IMR-90 (cell line): Measurements from ENCODE around the gene PTGES3L. TPM values are rescaled to one million over a fixed set of nuclear protein-coding genes. Genes with fewer than 3 reads are reported as not detected.

ENCODE experiments used
- ATAC-seq: fragments of 200-7000 bp; cut with Tn5 transposase; 2 replicates; pipeline ENCODE4 v1.9.1; 2020; ENCODE audit warnings: low read depth, mild to moderate bottlenecking, moderate library complexity
- BruUV-seq: library from RNA; stranded (reverse); fragments of 400-500 nt; replicated peaks from 2 replicates; lab custom pipeline; 2021; lab: Mats Ljungman, UMichigan
- CTCF ChIA-PET: fragments of 300-600 bp; formaldehyde crosslinking; extraction: SDS; loops from one replicate; lab custom pipeline; 2021; ENCODE audit warnings: antibody characterized with exemption; lab: Yijun Ruan, JAX
- POLR2A ChIA-PET: fragments of 300-600 bp; sonication (Branson Sonifier 250); formaldehyde crosslinking; loops from one replicate; lab custom pipeline; 2022; ENCODE audit warnings: antibody characterized with exemption; ENCODE audit not compliant: unreplicated experiment; lab: Charles Lee
- DNase-seq: peaks from one replicate; pipeline ENCODE4 v3.0.0; 2013
- H2AFZ ChIP-seq: replicated peaks from 2 replicates; pipeline ENCODE3; 2013; ENCODE audit warnings: low read length, mild to moderate bottlenecking; ENCODE audit not compliant: poor library complexity
- H2AK5ac ChIP-seq: 2 replicates; pipeline ENCODE4 v1.6.1; 2013; ENCODE audit warnings: low read depth, low read length, inconsistent platforms
- H2AK9ac ChIP-seq: replicated peaks from 2 replicates; pipeline ENCODE3; 2013; ENCODE audit warnings: mild to moderate bottlenecking, low read depth, low read length, moderate library complexity; ENCODE audit not compliant: poor library complexity
- H2BK120ac ChIP-seq: 2 replicates; pipeline ENCODE4 v1.6.1; 2013; ENCODE audit warnings: low read depth, low read length, inconsistent platforms
- H2BK15ac ChIP-seq: 3 replicates; pipeline ENCODE4 v1.6.1; 2013; ENCODE audit warnings: low read depth, low read length, inconsistent platforms
- H2BK20ac ChIP-seq: 2 replicates; pipeline ENCODE4 v1.6.1; 2013; ENCODE audit warnings: low read depth, mild to moderate bottlenecking, inconsistent platforms, low read length, moderate library complexity
- H2BK5ac ChIP-seq: 2 replicates; pipeline ENCODE4 v1.6.1; 2013; ENCODE audit warnings: mild to moderate bottlenecking, low read depth, low read length, inconsistent platforms; ENCODE audit not compliant: poor library complexity, severe bottlenecking
- H3K14ac ChIP-seq: replicated peaks from 2 replicates; pipeline ENCODE4 v1.6.1; 2013; ENCODE audit warnings: low read depth, low read length, inconsistent platforms
- H3K18ac ChIP-seq: 2 replicates; pipeline ENCODE4 v1.6.1; 2013; ENCODE audit warnings: low read depth, low read length, control low read depth
- H3K23ac ChIP-seq: 2 replicates; pipeline ENCODE4 v1.6.1; 2013; ENCODE audit warnings: low read depth, low read length, inconsistent platforms
- H3K27ac ChIP-seq: 2 replicates; pipeline ENCODE4 v1.5.1; 2013; ENCODE audit warnings: mild to moderate bottlenecking, control low read depth, low read length; ENCODE audit not compliant: insufficient read depth
- H3K27me3 ChIP-seq: 2 replicates; pipeline ENCODE4 v1.6.1; 2013; ENCODE audit warnings: low read length; ENCODE audit not compliant: control insufficient read depth, insufficient read depth
- H3K36me3 ChIP-seq: 2 replicates; pipeline ENCODE4 v1.6.1; 2013; ENCODE audit warnings: low read length, mixed read lengths; ENCODE audit not compliant: control insufficient read depth, insufficient read depth
- H3K4ac ChIP-seq: 2 replicates; pipeline ENCODE4 v1.6.1; 2013; ENCODE audit warnings: low read depth, low read length, inconsistent platforms
- H3K4me1 ChIP-seq: 2 replicates; pipeline ENCODE4 v1.6.1; 2013; ENCODE audit warnings: low read length, mixed read lengths; ENCODE audit not compliant: control insufficient read depth, insufficient read depth
- H3K4me2 ChIP-seq: 2 replicates; pipeline ENCODE4 v1.6.1; 2013; ENCODE audit warnings: low read depth, mild to moderate bottlenecking, control low read depth, low read length, moderate library complexity
- H3K4me3 ChIP-seq: 2 replicates; pipeline ENCODE4 v1.5.1; 2013; ENCODE audit warnings: low read depth, mild to moderate bottlenecking, control low read depth, low read length, moderate library complexity; ENCODE audit not compliant: insufficient read depth
- H3K56ac ChIP-seq: 2 replicates; pipeline ENCODE4 v1.6.1; 2013; ENCODE audit warnings: low read length, inconsistent platforms; ENCODE audit not compliant: insufficient read depth; ENCODE audit errors: extremely low read depth
- H3K79me1 ChIP-seq, 2 experiments: 2 replicates each; pipeline ENCODE4 v1.6.1; 2013; ENCODE audit warnings: low read length in 2 of 2, inconsistent platforms in 1 of 2, low read depth in 1 of 2
- H3K9ac ChIP-seq: 2 replicates; pipeline ENCODE4 v1.6.1; 2013; ENCODE audit warnings: low read depth, low read length, control low read depth
- H3K9me1 ChIP-seq: 2 replicates; pipeline ENCODE4 v1.6.1; 2013; ENCODE audit warnings: low read length, inconsistent platforms; ENCODE audit not compliant: insufficient read depth
- H3K9me3 ChIP-seq: 2 replicates; pipeline ENCODE4 v1.6.1; 2013; ENCODE audit warnings: low read length; ENCODE audit not compliant: control insufficient read depth, insufficient read depth
- H4K20me1 ChIP-seq: 2 replicates; pipeline ENCODE4 v1.6.1; 2013; ENCODE audit warnings: low read length, inconsistent platforms; ENCODE audit not compliant: insufficient read depth
- H4K5ac ChIP-seq: 2 replicates; pipeline ENCODE4 v1.6.1; 2013; ENCODE audit warnings: mild to moderate bottlenecking, low read depth, low read length, control low read depth
- H4K8ac ChIP-seq, 2 experiments: 2 replicates each; pipeline ENCODE4 v1.6.1; 2013; ENCODE audit warnings: low read depth in 2 of 2, low read length in 2 of 2, control low read depth in 1 of 2, inconsistent platforms in 1 of 2
- H4K91ac ChIP-seq: 2 replicates; pipeline ENCODE4 v1.6.1; 2013; ENCODE audit warnings: low read depth, low read length, inconsistent platforms; ENCODE audit not compliant: insufficient read depth
- RFX5 ChIP-seq: IDR thresholded peaks from 2 replicates; pipeline ENCODE4 v1.8.0; 2012; ENCODE audit warnings: low read depth, mild to moderate bottlenecking, low read length, moderate library complexity
- WGBS, 2 experiments: methylation state at CpG; one replicate each; pipeline versions ENCODE4 v1.1.5 to v1.1.7; 2013; ENCODE audit warnings: missing lambda C conversion rate in 2 of 2; ENCODE audit not compliant: insufficient read length in 1 of 2; ENCODE audit errors: extremely low coverage in 2 of 2; 5-methylcytosine and 5-hydroxymethylcytosine counted together
- dilution Hi-C: fragments of 300-500 bp; cut with HindIII; formaldehyde crosslinking; loops from one replicate; pipeline ENCODE4 v1.14.3; 2018; ENCODE audit warnings: low sequenced_read_pairs; ENCODE audit not compliant: unreplicated experiment
- in situ Hi-C: fragments of 300-500 bp; cut with MboI; formaldehyde crosslinking; loops from 3 replicates; pipeline ENCODE4 v1.14.3; 2019; ENCODE audit warnings: low sequenced_read_pairs, inconsistent platforms, mixed read lengths
- intact Hi-C: fragments of 100-400 bp; cut with micrococcal nuclease; formaldehyde crosslinking; loops from 2 replicates; pipeline ENCODE4 v1.10.0; 2022
- polyA plus RNA-seq, 3 experiments: library from polyadenylated mRNA; depleted of rRNA; stranded (reverse); fragments of >200 nt; gene quantifications; 2 replicates each; pipeline ENCODE4 v1.2.3, GENCODE V29; 2012; ENCODE audit warnings: low replicate concordance in 1 of 3
- total RNA-seq: library from RNA; depleted of rRNA; stranded (reverse); fragments of >200 nt; gene quantifications from 2 replicates; pipeline ENCODE4 v1.2.3, GENCODE V29; 2012

Gene PTGES3L
- total and polyA plus RNA-seq, 2 of the 4 experiments (the other 2 are of a cell fraction) = 1.4 to 2.4 TPM

GRCh38 chr17:43028221-43028861 lies 48.5 kb upstream of the PTGES3L start:
- Histone ChIP-seq H4K20me1 (no peaks in the 10 kb centered on the region), H4K5ac (no peak overlapping the region), H3K56ac (no peak overlapping the region), H3K14ac (no peak overlapping the region), H2BK20ac (no peak overlapping the region), H3K9me3 (no peaks in the 10 kb centered on the region), H3K23ac (no peak overlapping the region), H3K18ac (no peak overlapping the region), H3K4ac (no peak overlapping the region), H3K4me1 (peaks cover 4% of the 10 kb centered on the region; the same call in 1 of the 2 replicates), H2BK5ac (no peak overlapping the region), H3K79me1 (no peaks in the 10 kb centered on the region), H2BK120ac (no peak overlapping the region), H3K9ac (no peak overlapping the region), H3K4me3 (no peak overlapping the region), H2AK9ac (no peak overlapping the region), H3K4me2 (no peak overlapping the region), H2AK5ac (no peak overlapping the region), H3K9me1 (no peaks in the 10 kb centered on the region; the same call in 1 of the 2 replicates), H4K91ac (no peak overlapping the region), H2BK15ac (no peak overlapping the region), H3K36me3 (no peaks in the 10 kb centered on the region), H3K27me3 (peaks cover 4% of the 10 kb centered on the region; the same call in 1 of the 2 replicates), H4K8ac (no peak overlapping the region), H3K27ac (no peak overlapping the region), H2AFZ (no peak overlapping the region)
- ChIA-PET POLR2A (no interaction called here), CTCF (interaction anchor here (0.6 kb wide), 1 partner anchor 44 kb away, joined by 3 read pairs; no protein-coding TSS in a partner anchor)
- 70% methylated on average over 13 of the region's 17 CpGs; no CpG with 5 or more reads in 1 of the 2 experiments for WGBS, 2 experiments
- no peak for TF ChIP-seq RFX5
- DNase-seq (no peak), ATAC-seq (no peak)
- BruUV-seq = no TSS peak
- intact Hi-C loops (no loop called here), in situ Hi-C loops (loop anchor here (5.0 kb wide), 1 partner anchor 144 kb away; the partner anchor contains the start of gene NBR1), dilution Hi-C loops (no loop called here)
